Activated CD4-positive, alpha-beta T cell treated with anti-CD3 and anti-CD28 coated beads for 4 hours (primary cell): ENCODE measurements around the gene SPEN.
"Not testable (repeated sequence)": the region's sequence is repeated elsewhere in the genome, so short reads cannot be mapped to it uniquely, and the experiment has no call there.

Source experiments
- DNase-seq, 2 donors: peaks; one replicate each; pipeline ENCODE4 v3.0.0-alpha.2; 2020

Gene SPEN

GRCh38 chr1:15847100-15847892, at the start of gene SPEN:
Gene SPEN, plus strand, starts transcription at chr1:15847707. Its CDS starts 361 bp downstream, at chr1:15848068.
- DNase-seq, result peak; percentile 96

- no peak for DNase-seq
These were observed 48.3 kb upstream of the SPEN start for GRCh38 chr1:15799004-15799867.

GRCh38 chr1:15799928-15800835, 47.3 kb upstream of the SPEN start:
- DNase-seq, result no peak

GRCh38 chr1:15802234-15802965, 45.1 kb upstream of the SPEN start:
- DNase-seq, result no peak

GRCh38 chr1:15803380-15803779, 44.1 kb upstream of the SPEN start:
- peak in 1 of 2 donors; percentile 9 for DNase-seq

GRCh38 chr1:15804060-15804459, 43.4 kb upstream of the SPEN start:
- DNase-seq, result no peak

GRCh38 chr1:15807121-15807520, 40.4 kb upstream of the SPEN start:
- DNase-seq, result no peak

- DNase-seq, result not testable (repeated sequence)
These were observed 40.0 kb upstream of the SPEN start, which contains the start of gene UQCRHL for GRCh38 chr1:15807549-15807948. Gene UQCRHL, minus strand, starts transcription at chr1:15807649. Its CDS starts 0 bp downstream, at chr1:15807649.

GRCh38 chr1:15808955-15809354, 38.6 kb upstream of the SPEN start:
- no peak for DNase-seq

GRCh38 chr1:15810073-15810472, 37.4 kb upstream of the SPEN start:
- DNase-seq, result no peak

- DNase-seq, result no peak
These were observed 30.8 kb upstream of the SPEN start for GRCh38 chr1:15816674-15817073.

- DNase-seq, result no peak
These were observed 27.0 kb upstream of the SPEN start for GRCh38 chr1:15820478-15820877.

- no peak for DNase-seq
These were observed 21.7 kb upstream of the SPEN start for GRCh38 chr1:15825800-15826199.

- no peak for DNase-seq
These were observed 20.5 kb upstream of the SPEN start for GRCh38 chr1:15826810-15827507.

- DNase-seq, result not testable (repeated sequence)
These were observed 19.9 kb upstream of the SPEN start for GRCh38 chr1:15827567-15827966.

GRCh38 chr1:15828931-15829330, 18.6 kb upstream of the SPEN start:
- DNase-seq, result not testable (repeated sequence)

- no peak for DNase-seq
These were observed 17.2 kb upstream of the SPEN start for GRCh38 chr1:15830258-15830657.

- DNase-seq, result peak; percentile 51 to 57
These were observed 14.3 kb upstream of the SPEN start for GRCh38 chr1:15833069-15833679.

- DNase-seq, result no peak
These were observed 13.6 kb upstream of the SPEN start for GRCh38 chr1:15833842-15834405.

- DNase-seq, result peak; percentile 86 to 92
These were observed 12.9 kb upstream of the SPEN start for GRCh38 chr1:15834406-15835204.
